Measurements from ENCODE around the gene TTC9C. TPM values are rescaled to one million over a fixed set of nuclear protein-coding genes. Genes with fewer than 3 reads are reported as not detected.
"Not testable (repeated sequence)": the region's sequence is repeated elsewhere in the genome, so short reads cannot be mapped to it uniquely, and the experiment has no call there.

The TTC9C gene
- total RNA-seq, 1 experiment from 2014 or later = 47.0 TPM

- Histone ChIP-seq H3K27me3 (no peaks in the 10 kb centered on the region), H3K36me3 (no peaks in the 10 kb centered on the region), H3K4me1 (peaks cover 6% of the 10 kb centered on the region; the same call in 1 of the 2 replicates), H3K27ac (peak overlapping the region; percentile 74), H3K4me3 (peak overlapping the region; percentile 84), H3K9me3 (replicated peaks) (no peaks in the 10 kb centered on the region)
- no peak for DNase-seq
Measured at GRCh38 chr11:62752994-62753735, 24.9 kb downstream of the TTC9C start.

GRCh38 chr11:62753736-62754603 is 25.7 kb downstream of the TTC9C start, which contains the start of gene ZBTB3:
Gene ZBTB3 (minus strand): TSS chr11:62754160. CDS start chr11:62753664, 496 bp downstream.
- Histone ChIP-seq H3K4me1 (peaks cover 6% of the 10 kb centered on the region; the same call in 1 of the 2 replicates), H3K4me3 (peak within 1 kb of the TSS; percentile 84), H3K27me3 (no peaks in the 10 kb centered on the region), H3K36me3 (no peaks in the 10 kb centered on the region), H3K9me3 (replicated peaks) (no peaks in the 10 kb centered on the region), H3K27ac (peak within 1 kb of the TSS; percentile 74)
- peak; percentile 98 to 99 for DNase-seq

GRCh38 chr11:62755086-62755615 is 26.9 kb downstream of the TTC9C start:
- H3K4me3 ChIP-seq = no peak overlapping the region
- no peak overlapping the region for H3K27ac ChIP-seq
- H3K4me1 ChIP-seq = peaks cover 6% of the 10 kb centered on the region; the same call in 1 of the 2 replicates
- H3K27me3 ChIP-seq = no peaks in the 10 kb centered on the region
- peak; percentile 13 to 59 for DNase-seq
- no peaks in the 10 kb centered on the region for H3K36me3 ChIP-seq
- no peaks in the 10 kb centered on the region for H3K9me3 ChIP-seq (replicated peaks)

GRCh38 chr11:62757846-62758788 is 29.8 kb downstream of the TTC9C start:
- DNase-seq = no peak
- Histone ChIP-seq H3K27ac (no peak overlapping the region), H3K4me1 (peaks cover 8% of the 10 kb centered on the region), H3K4me3 (no peak overlapping the region), H3K36me3 (no peaks in the 10 kb centered on the region), H3K27me3 (no peaks in the 10 kb centered on the region), H3K9me3 (replicated peaks) (no peaks in the 10 kb centered on the region)

- not testable (repeated sequence) for H3K9me3 ChIP-seq (replicated peaks); H3K27ac ChIP-seq; H3K4me1 ChIP-seq; H3K27me3 ChIP-seq; H3K36me3 ChIP-seq; DNase-seq
- peak overlapping the region; percentile 95 for H3K4me3 ChIP-seq
Measured at GRCh38 chr11:62760867-62761227, 32.6 kb downstream of the TTC9C start.

- DNase-seq = no peak
- Histone ChIP-seq H3K4me3 (peak overlapping the region; percentile 75), H3K27me3 (no peaks in the 10 kb centered on the region), H3K36me3 (peaks cover under 1% of the 10 kb centered on the region; the same call in 1 of the 2 replicates), H3K27ac (peak overlapping the region; percentile 85), H3K4me1 (no peaks in the 10 kb centered on the region), H3K9me3 (replicated peaks) (no peaks in the 10 kb centered on the region)
Measured at GRCh38 chr11:62770778-62771143, 42.5 kb downstream of the TTC9C start.

DNA sequence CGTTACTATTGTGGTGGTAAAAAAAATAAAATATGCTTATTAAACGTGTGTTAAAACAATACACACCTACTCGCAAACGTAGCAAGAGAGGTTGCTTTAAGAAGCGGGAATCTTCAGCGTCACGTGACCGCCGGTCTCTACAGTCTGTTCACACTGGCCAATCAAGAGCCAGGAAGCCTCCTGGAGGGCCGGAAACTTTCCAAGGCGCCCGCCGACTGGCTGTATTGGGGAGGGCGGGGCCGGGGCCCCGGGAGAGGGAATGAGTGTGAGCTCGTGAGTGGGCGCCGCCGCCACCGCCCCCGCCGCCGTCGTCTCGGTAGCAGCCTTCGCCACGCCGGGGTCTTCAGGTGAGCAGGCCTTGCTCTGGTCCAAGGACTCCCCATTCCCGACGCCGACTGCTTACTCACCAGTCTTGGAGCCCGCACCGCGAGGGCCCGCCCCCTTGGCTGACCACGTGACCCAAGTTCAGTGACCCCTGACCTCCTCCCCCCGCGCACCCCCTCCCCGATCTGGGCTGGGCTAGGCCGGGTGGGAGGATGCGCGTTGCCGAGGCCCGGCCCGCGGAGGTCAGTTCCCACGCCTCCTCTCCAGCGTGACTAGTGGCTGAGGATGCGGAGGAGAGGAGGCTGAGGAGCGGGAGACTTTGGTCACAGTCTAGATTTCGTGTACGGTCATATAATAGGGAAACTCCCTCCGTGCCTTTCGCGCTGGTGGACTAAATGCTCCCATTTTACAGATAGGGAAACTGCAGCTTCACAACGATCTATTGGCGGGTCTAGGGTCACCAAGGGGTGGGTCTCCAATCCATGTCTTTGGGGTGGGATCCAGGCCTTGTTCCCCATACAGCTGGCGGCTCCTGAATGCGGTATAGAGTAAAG is 43.1 kb downstream of the TTC9C start, which contains the start of gene TAF6L:
TSS of gene TAF6L (plus strand) at position 253 of the 878 bp plus-strand sequence. CDS start 4,388 bp downstream, outside the sequence.
- Histone ChIP-seq H3K4me3 (peak within 1 kb of the TSS; percentile 75), H3K4me1 (no peaks in the 10 kb centered on the region), H3K27me3 (no peaks in the 10 kb centered on the region), H3K36me3 (peaks cover 4% of the 10 kb centered on the region; the same call in 1 of the 2 replicates), H3K9me3 (replicated peaks) (no peaks in the 10 kb centered on the region), H3K27ac (peak within 1 kb of the TSS; percentile 85)
- peak; percentile 98 for DNase-seq

DNA sequence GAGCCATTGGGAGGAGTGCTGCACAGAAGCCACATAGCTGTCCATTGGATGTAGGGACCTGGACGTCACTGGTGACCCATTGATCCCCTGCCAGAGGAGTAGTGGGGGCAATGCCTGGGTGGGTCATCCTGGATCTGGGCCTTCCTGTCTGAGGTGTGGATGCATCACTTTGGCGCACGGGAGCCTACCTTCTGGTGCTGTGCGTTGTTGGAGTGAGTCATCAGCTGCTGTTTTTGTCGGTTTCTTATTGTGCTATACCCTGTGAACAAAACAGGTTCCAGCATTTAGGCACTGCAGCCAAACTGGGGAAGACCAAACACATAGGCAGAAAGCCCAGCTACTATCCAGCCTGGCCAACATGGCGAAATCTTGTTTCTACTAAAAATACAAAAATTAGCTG is 46.1 kb downstream of the TTC9C start:
- H3K27me3 ChIP-seq = no peaks in the 10 kb centered on the region
- no peak overlapping the region for H3K4me3 ChIP-seq
- H3K36me3 ChIP-seq = peaks cover 7% of the 10 kb centered on the region; the same call in 1 of the 2 replicates
- H3K4me1 ChIP-seq = no peaks in the 10 kb centered on the region
- H3K27ac ChIP-seq = no peak overlapping the region
- no peak for DNase-seq
- H3K9me3 ChIP-seq (replicated peaks) = no peaks in the 10 kb centered on the region

GRCh38 chr11:62775646-62776045 is 47.4 kb downstream of the TTC9C start:
- DNase-seq = no peak
- H3K4me1 ChIP-seq = no peaks in the 10 kb centered on the region
- H3K27ac ChIP-seq = no peak overlapping the region
- no peaks in the 10 kb centered on the region for H3K27me3 ChIP-seq
- no peak overlapping the region for H3K4me3 ChIP-seq
- H3K9me3 ChIP-seq (replicated peaks) = no peaks in the 10 kb centered on the region
- peaks cover 13% of the 10 kb centered on the region for H3K36me3 ChIP-seq

DNA sequence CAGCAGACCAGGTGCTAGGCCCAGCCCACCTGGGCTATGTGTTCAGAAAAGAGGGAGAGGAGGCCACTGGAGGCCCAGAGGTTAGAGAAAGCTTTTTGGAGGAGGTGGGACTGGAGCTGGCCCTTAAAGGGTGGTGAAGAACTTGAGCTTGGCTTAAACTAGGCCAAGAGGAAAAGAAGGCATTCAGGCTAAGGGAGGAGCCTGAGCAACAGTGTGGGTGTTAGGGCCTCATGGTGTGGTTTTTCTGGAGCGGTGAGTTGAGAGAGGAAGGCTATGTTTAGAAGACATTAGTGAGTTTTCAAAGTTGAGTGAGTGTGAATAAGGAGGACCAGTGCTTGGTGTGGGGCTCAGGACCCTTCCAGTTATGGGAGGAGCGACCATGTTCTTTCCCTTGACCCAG is 49.1 kb downstream of the TTC9C start:
- Histone ChIP-seq H3K27ac (no peak overlapping the region), H3K9me3 (replicated peaks) (no peaks in the 10 kb centered on the region), H3K4me3 (no peak overlapping the region), H3K36me3 (peaks cover 13% of the 10 kb centered on the region), H3K4me1 (no peaks in the 10 kb centered on the region), H3K27me3 (no peaks in the 10 kb centered on the region)
- no peak for DNase-seq

DNA sequence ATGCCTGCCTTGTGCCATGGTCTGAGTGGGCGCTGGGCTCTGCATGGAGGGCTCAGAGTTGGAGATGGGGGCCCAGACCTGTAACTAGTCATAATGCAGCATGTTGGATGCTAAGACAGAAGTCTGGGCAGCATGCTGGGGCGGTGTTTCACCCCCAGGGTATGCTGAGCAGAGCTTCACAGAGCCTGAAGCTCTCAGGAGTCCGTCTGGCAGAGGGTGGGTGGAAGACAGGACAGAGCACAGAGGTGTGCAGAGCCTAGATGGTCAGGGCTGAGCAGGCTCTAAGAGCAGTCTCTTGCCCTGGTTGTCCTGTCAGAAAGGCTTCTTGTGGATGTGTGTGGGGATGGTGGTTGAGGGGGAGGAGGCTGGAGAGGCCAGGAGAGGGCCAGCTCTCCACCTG is 50.2 kb downstream of the TTC9C start:
- no peaks in the 10 kb centered on the region for H3K4me1 ChIP-seq
- peaks cover 13% of the 10 kb centered on the region for H3K36me3 ChIP-seq
- H3K9me3 ChIP-seq (replicated peaks) = no peaks in the 10 kb centered on the region
- H3K27me3 ChIP-seq = no peaks in the 10 kb centered on the region
- H3K4me3 ChIP-seq = no peak overlapping the region
- DNase-seq = no peak
- no peak overlapping the region for H3K27ac ChIP-seq

GRCh38 chr11:62782753-62783152 is 54.5 kb downstream of the TTC9C start:
- no peak for DNase-seq
- H3K27ac ChIP-seq = no peak overlapping the region
- peaks cover 10% of the 10 kb centered on the region for H3K36me3 ChIP-seq

GRCh38 chr11:62786318-62787004 is 58.2 kb downstream of the TTC9C start:
- H3K4me1 ChIP-seq = no peaks in the 10 kb centered on the region
- DNase-seq = peak; percentile 78 to 86
- H3K27me3 ChIP-seq = no peaks in the 10 kb centered on the region
- peak overlapping the region; percentile 63; the same call in 1 of the 2 replicates for H3K27ac ChIP-seq
- no peaks in the 10 kb centered on the region for H3K9me3 ChIP-seq (replicated peaks)
- peaks cover 4% of the 10 kb centered on the region; the same call in 1 of the 2 replicates for H3K36me3 ChIP-seq
- H3K4me3 ChIP-seq = peak overlapping the region; percentile 89

More at GRCh38 chr11:62782753-62783152, 54.5 kb downstream of the TTC9C start:
- Histone ChIP-seq H3K4me3 (no peak overlapping the region), H3K4me1 (no peaks in the 10 kb centered on the region), H3K9me3 (replicated peaks) (no peaks in the 10 kb centered on the region), H3K27me3 (no peaks in the 10 kb centered on the region)
